Transverse colon (tissue), 4 donors: ENCODE results near the gene CD79B. TPM values are rescaled to one million over a fixed set of nuclear protein-coding genes. Genes with fewer than 3 reads are reported as not detected.
"Not testable (repeated sequence)": the region's sequence is repeated elsewhere in the genome, so short reads cannot be mapped to it uniquely, and the experiment has no call there.

Source experiments
- DNase-seq: peaks from one replicate; pipeline ENCODE4 v3.0.0-alpha.2; 2019
- H3K27ac ChIP-seq, 4 donors: fragments of 200-600 bp; sonication (generic); 2 replicates each; pipeline ENCODE4 v1.5.1; 2016 to 2018; ENCODE audit warnings: inconsistent platforms in 4 of 4
- H3K27me3 ChIP-seq: fragments of 200-600 bp; sonication (generic); 2 replicates; pipeline ENCODE4 v1.5.1; 2017; ENCODE audit warnings: inconsistent platforms
- H3K36me3 ChIP-seq, 4 donors: fragments of 200-600 bp; sonication (generic); 2 replicates each; pipeline ENCODE4 v1.5.1; 2017 to 2019; ENCODE audit warnings: inconsistent platforms in 4 of 4
- H3K4me1 ChIP-seq, 4 donors: fragments of 200-600 bp; sonication (generic); 2 replicates each; pipeline ENCODE4 v1.5.1; 2017 to 2020; ENCODE audit warnings: inconsistent platforms in 4 of 4
- H3K4me3 ChIP-seq, 4 donors: fragments of 200-600 bp; sonication (generic); 1 replicate in 1 of 4; 2 replicates in 3 of 4; pipeline versions ENCODE4 v1.5.1 to v1.6.1; 2017 to 2019; ENCODE audit warnings: inconsistent platforms in 4 of 4
- H3K9me3 ChIP-seq, 2 donors: fragments of 200-600 bp; sonication (generic); 2 replicates each; pipeline ENCODE4 v1.5.1; 2017 to 2019; ENCODE audit warnings: inconsistent platforms in 2 of 2
- EP300 ChIP-seq: sonication (generic); formaldehyde crosslinking; IDR thresholded peaks from one replicate; pipeline ENCODE4 v1.6.1; 2017; ENCODE audit warnings: antibody characterized with exemption, low read depth
- POLR2A ChIP-seq: fragments of 450-650 bp; IDR thresholded peaks from one replicate; pipeline ENCODE4 v1.6.1; 2016; ENCODE audit warnings: antibody characterized with exemption, mild to moderate bottlenecking, moderate library complexity
- POLR2AphosphoS5 ChIP-seq, 3 donors: sonication (generic); formaldehyde crosslinking; IDR thresholded peaks; one replicate each; pipeline ENCODE4 v1.6.1; 2016; ENCODE audit warnings: antibody characterized with exemption in 3 of 3
- WGBS, 2 donors: methylation state at CpG; one replicate each; pipeline ENCODE4 v1.1.5; 2018; ENCODE audit warnings: low coverage in 1 of 2; 5-methylcytosine and 5-hydroxymethylcytosine counted together
- in situ Hi-C, 4 donors: fragments of 200-750 bp; cut with MboI; loops; one replicate each; pipeline versions ENCODE4 v1.15.0 to v1.15.1; 2017; ENCODE audit warnings: low sequenced_read_pairs in 3 of 4, low pct_ligation_motif_present in 1 of 4, low pct_unique_long_range_greater_than_20kb in 1 of 4
- intact Hi-C: fragments of 100-400 bp; cut with DNase I; formaldehyde crosslinking; loops from one replicate; pipeline ENCODE4 v1.15.1; 2023; ENCODE audit warnings: low total_unique reads
- total RNA-seq, 4 donors: library from RNA; depleted of rRNA; stranded (reverse); fragments of >200 nt; gene quantifications; one replicate each; pipeline ENCODE4 v1.1.0, GENCODE V29; 2016
- TF ChIP-seq, protein P1 (sequence below), 5 experiments: fragments of 200-600 bp in 3 of 5; fragments of 450-650 bp in 2 of 5; sonication (generic) in 3 of 5; IDR thresholded peaks; 1 replicate in 2 of 5; 2 replicates in 3 of 5; pipeline ENCODE4 v1.5.1; 2016 to 2017; ENCODE audit warnings: antibody characterized with exemption in 5 of 5, inconsistent platforms in 3 of 5, mild to moderate bottlenecking in 2 of 5, moderate library complexity in 1 of 5

CD79B gene
- total RNA-seq, 4 donors from 2014 or later: 0.68 to 38.9 (median 20.0) TPM; not detected in 1

DNA sequence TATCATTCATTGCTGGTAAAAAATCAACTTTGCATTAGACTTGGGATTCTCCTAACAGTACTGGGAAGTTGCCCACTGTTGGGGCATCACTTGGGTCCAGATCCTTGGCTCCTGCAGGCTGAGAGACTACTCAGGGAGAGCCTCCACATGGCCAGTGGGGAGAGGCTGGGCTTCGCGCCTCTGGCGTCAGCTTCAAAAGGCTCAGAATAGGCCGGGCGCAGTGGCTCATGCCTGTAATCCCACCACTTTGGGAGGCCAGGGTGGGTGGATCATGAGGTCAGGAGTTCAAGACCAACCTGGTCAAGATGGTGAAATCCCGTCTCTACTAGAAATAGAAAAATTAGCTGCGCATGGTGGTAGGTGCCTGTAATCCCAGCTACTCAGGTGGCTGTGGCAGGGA lies 17.7 kb downstream of the CD79B start:
- 96% methylated on average over 7 of the region's 7 CpGs; no CpG with 5 or more reads in 1 of the 2 donors for WGBS, 2 donors
- in situ Hi-C loops: loop anchor here in 3 of 4 donors (10.0 to 25.0 kb wide), 5 partner anchors 98 to 373 kb away; partner anchors contain the start of genes ERN1 (in 3 of the 3) and ICAM2 (in 2 of the 3)

DNA sequence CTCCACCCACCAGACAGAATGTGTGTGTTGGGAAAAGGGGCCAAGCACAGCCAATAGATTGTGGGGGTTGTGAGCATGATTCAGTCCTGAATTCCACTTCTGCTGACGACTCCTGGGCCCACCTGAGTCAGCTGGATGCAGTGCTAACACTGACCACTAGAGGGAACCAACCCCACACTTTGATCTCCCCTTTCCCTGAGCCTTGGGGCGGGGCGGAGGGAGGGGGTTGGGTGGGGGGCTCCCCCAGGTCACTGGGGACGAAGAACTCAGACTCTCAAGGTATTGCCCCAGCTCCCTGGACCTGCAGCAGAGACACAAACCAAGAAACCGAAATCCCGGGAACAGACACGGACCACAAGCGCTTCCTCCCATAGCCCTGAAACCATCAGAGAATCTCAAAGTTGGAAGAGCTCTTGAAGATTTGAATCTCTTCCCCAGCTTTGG lies 20.5 kb downstream of the CD79B start:
- intact Hi-C loops: loop anchor here (10.0 kb wide), 1 partner anchor 373 kb away; no protein-coding TSS in a partner anchor
- no peaks in the 10 kb centered on the region for H3K4me1 ChIP-seq
- in situ Hi-C loops: loop anchor here in 3 of 4 donors (10.0 to 25.0 kb wide), 5 partner anchors 101 to 376 kb away; partner anchors contain the start of genes ERN1 (in 3 of the 3) and ICAM2 (in 2 of the 3)
- TF ChIP-seq, protein P1, sequence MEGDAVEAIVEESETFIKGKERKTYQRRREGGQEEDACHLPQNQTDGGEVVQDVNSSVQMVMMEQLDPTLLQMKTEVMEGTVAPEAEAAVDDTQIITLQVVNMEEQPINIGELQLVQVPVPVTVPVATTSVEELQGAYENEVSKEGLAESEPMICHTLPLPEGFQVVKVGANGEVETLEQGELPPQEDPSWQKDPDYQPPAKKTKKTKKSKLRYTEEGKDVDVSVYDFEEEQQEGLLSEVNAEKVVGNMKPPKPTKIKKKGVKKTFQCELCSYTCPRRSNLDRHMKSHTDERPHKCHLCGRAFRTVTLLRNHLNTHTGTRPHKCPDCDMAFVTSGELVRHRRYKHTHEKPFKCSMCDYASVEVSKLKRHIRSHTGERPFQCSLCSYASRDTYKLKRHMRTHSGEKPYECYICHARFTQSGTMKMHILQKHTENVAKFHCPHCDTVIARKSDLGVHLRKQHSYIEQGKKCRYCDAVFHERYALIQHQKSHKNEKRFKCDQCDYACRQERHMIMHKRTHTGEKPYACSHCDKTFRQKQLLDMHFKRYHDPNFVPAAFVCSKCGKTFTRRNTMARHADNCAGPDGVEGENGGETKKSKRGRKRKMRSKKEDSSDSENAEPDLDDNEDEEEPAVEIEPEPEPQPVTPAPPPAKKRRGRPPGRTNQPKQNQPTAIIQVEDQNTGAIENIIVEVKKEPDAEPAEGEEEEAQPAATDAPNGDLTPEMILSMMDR (IDR thresholded peaks at IDR 0.05): peak; percentile 43 to 92 (median 88)
- no peak for TF ChIP-seq POLR2A
- H3K4me3 ChIP-seq: no peak overlapping the region
- DNase-seq: peak; percentile 44
- H3K27ac ChIP-seq: no peak overlapping the region
- H3K27me3 ChIP-seq: peaks cover 7% of the 10 kb centered on the region
- no peaks in the 10 kb centered on the region for H3K36me3 ChIP-seq
- 37% methylated on average over 8 of the region's 8 CpGs; no CpG with 5 or more reads in 1 of the 2 donors for WGBS, 2 donors
- H3K9me3 ChIP-seq: no peaks in the 10 kb centered on the region

More for the DNA sequence above, 17.7 kb downstream of the CD79B start:
- Histone ChIP-seq H3K27me3 (peaks cover 7% of the 10 kb centered on the region), H3K36me3 (no peaks in the 10 kb centered on the region), H3K9me3 (no peaks in the 10 kb centered on the region), H3K4me3 (no peak overlapping the region), H3K4me1 (no peaks in the 10 kb centered on the region), H3K27ac (no peak overlapping the region)
- no peak for DNase-seq
- intact Hi-C loops: loop anchor here (10.0 kb wide), 1 partner anchor 370 kb away; no protein-coding TSS in a partner anchor
- TF ChIP-seq, protein P1 (IDR thresholded peaks at IDR 0.05): no peak
- TF ChIP-seq POLR2A: no peak
- TF ChIP-seq EP300: no peak
- no peak for TF ChIP-seq POLR2AphosphoS5 (IDR thresholded peaks at IDR 0.05)

DNA sequence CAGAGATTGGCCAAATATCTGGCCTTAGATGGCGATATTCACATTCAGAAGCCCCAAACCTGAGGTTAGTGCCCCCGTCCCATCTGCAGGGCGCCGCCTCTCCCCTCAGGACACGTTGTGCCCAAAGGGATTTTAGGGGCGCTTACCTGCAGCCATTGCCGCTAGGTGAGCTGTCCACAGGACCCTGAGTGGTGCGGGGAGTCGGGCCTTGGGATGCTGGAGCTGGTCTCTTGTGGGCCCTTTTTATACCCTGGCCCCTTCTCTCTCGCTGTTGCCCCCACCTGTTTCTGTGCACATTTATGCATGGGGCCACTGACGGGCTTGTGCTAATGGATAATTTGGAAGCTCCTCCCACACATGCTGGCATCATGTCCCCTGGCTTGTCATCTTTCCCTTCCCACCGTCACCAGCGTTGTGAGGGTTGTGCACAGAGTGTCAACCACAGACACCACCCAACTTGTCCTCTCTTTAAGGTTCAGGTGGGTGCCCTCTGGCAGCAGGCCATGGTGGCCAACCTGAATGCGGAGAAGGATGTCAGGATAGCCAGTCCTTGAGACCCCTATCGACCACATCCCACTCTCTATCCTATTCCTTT lies 21.0 kb downstream of the CD79B start, which contains the start of gene CSHL1:
Gene CSHL1, minus strand, starts transcription at position 218 of the 595 bp plus-strand sequence. Its CDS starts 62 bp downstream, at position 156.
- no peaks in the 10 kb centered on the region for H3K9me3 ChIP-seq
- intact Hi-C loops (loop anchor here (10.0 kb wide), 1 partner anchor 374 kb away; no protein-coding TSS in a partner anchor), in situ Hi-C loops (loop anchor here in 3 of 4 donors (10.0 to 25.0 kb wide), 5 partner anchors 101 to 376 kb away; partner anchors contain the start of genes ERN1 (in 3 of the 3) and ICAM2 (in 2 of the 3))
- peaks cover 7% of the 10 kb centered on the region for H3K27me3 ChIP-seq
- no peak within 1 kb of the TSS for H3K27ac ChIP-seq
- 84% methylated on average over 14 of the region's 15 CpGs; no CpG with 5 or more reads in 1 of the 2 donors for WGBS, 2 donors
- no peak within 1 kb of the TSS for H3K4me3 ChIP-seq
- no peaks in the 10 kb centered on the region for H3K4me1 ChIP-seq
- no peak for DNase-seq
- no peak for TF ChIP-seq EP300
- TF ChIP-seq POLR2A: no peak
- TF ChIP-seq POLR2AphosphoS5 (IDR thresholded peaks at IDR 0.05): no peak
- TF ChIP-seq, protein P1 (IDR thresholded peaks at IDR 0.05): no peak
- no peaks in the 10 kb centered on the region for H3K36me3 ChIP-seq

DNA sequence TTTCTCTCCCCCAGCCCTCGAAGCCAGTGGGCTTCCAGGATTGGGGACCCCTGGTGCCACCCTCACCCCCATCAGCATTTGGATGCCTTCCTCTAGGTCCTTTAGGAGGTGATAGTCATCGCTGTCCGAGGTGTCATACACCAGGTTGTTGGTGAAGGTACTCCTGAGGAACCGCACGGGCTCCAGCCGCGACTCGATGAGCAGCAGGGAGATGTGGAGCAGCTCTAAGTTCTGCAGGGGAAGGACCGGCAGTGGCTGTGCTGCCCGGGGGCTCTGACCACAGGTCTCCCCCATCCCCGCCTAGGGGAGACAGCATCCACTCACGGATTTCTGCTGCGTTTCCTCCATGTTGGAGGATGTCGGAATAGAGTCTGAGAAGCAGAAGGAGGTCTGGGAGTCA lies 22.0 kb downstream of the CD79B start:
- TF ChIP-seq, protein P1 (IDR thresholded peaks at IDR 0.05): no peak
- TF ChIP-seq POLR2A: no peak
- no peak for TF ChIP-seq EP300
- TF ChIP-seq POLR2AphosphoS5 (IDR thresholded peaks at IDR 0.05): no peak
- H3K27me3 ChIP-seq: peaks cover 7% of the 10 kb centered on the region
- no peaks in the 10 kb centered on the region for H3K4me1 ChIP-seq
- in situ Hi-C loops (loop anchor here in 3 of 4 donors (10.0 to 25.0 kb wide), 5 partner anchors 102 to 377 kb away; partner anchors contain the start of genes ERN1 (in 3 of the 3) and ICAM2 (in 2 of the 3)), intact Hi-C loops (loop anchor here (10.0 kb wide), 1 partner anchor 375 kb away; no protein-coding TSS in a partner anchor)
- no peak for DNase-seq
- no peak overlapping the region for H3K4me3 ChIP-seq
- WGBS, 2 donors: 89% methylated on average over 8 of the region's 14 CpGs; no CpG with 5 or more reads in 1 of the 2 donors
- no peaks in the 10 kb centered on the region for H3K36me3 ChIP-seq
- no peak overlapping the region for H3K27ac ChIP-seq
- no peaks in the 10 kb centered on the region for H3K9me3 ChIP-seq

DNA sequence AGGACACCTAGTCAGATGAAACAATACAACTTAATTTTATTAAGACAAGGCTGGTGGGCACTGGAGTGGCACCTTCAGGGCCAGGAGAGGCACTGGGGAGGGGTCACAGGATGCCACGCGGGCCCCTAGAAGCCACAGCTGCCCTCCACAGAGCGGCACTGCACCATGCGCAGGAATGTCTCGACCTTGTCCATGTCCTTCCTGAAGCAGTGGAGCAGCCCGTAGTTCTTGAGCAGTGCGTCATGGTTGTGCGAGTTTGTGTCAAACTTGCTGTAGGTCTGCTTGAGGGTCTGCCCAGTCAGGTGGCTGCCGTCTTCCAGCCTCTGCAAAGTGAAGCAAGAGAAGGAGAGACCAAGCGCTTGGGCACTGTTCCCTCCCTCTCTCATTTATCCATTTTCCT lies 22.5 kb downstream of the CD79B start:
- H3K4me3 ChIP-seq, H3K9me3 ChIP-seq, H3K36me3 ChIP-seq, H3K27me3 ChIP-seq, intact Hi-C loops, H3K4me1 ChIP-seq, H3K27ac ChIP-seq, DNase-seq: not testable (repeated sequence)
- in situ Hi-C loops: loop anchor here in 3 of 4 donors (25.0 kb wide), 3 partner anchors 103 to 378 kb away; partner anchors contain the start of genes ERN1 (in 1 of the 3) and ICAM2 (in 1 of the 3)
- 81% methylated on average over 10 of the region's 10 CpGs; no CpG with 5 or more reads in 1 of the 2 donors for WGBS, 2 donors

DNA sequence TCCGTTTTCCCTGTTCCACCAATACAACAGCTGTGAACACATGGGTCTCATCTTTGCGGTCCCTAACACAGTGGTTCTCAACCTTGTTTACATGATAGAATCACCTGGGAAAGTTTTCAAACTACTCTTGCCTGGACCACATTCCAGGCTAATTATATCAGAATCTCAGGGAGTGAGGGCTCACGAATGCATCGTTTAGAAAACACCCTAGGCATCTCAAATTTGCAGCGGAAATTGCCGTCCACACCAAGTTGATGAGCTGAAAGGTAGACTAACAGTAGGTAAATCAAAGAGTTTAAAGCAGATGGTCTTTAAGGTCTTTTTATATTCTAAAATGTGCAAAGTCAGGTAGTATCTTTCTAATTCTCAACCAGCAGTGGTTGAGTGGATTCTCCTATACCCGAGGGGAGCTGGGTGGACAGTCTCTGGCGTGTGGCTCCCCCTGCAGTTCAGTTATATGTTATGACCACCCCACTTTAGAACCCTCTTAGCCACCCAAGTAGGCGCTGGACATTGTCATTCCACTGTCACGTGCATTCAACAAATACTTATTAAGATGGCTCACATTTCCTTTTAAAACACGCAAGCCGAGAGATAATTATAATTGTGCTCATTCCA lies 24.9 kb downstream of the CD79B start:
- DNase-seq: not testable (repeated sequence)
- 0 to 67% methylated on average over 2 to 12 of the region's 12 CpGs for WGBS, 2 donors
- in situ Hi-C loops: loop anchor here in 3 of 4 donors (25.0 kb wide), 3 partner anchors 105 to 380 kb away; partner anchors contain the start of genes ERN1 (in 1 of the 3) and ICAM2 (in 1 of the 3)

More for the DNA sequence above, 24.9 kb downstream of the CD79B start:
- H3K27ac ChIP-seq, H3K9me3 ChIP-seq, H3K36me3 ChIP-seq, intact Hi-C loops, H3K4me3 ChIP-seq, H3K4me1 ChIP-seq, H3K27me3 ChIP-seq: not testable (repeated sequence)
